NCI-H460 (cell line): Measurements from ENCODE around the gene FBXW12. TPM values are rescaled to one million over a fixed set of nuclear protein-coding genes. Genes with fewer than 3 reads are reported as not detected.

Experiments used
- DNase-seq: peaks from one replicate; pipeline ENCODE4 v3.0.0-alpha.2; 2016; ENCODE audit warnings: low read depth; ENCODE audit errors: extremely low read depth
- total RNA-seq: library from RNA; depleted of rRNA; stranded (reverse); fragments of >200 nt; shearing (Covaris generic); gene quantifications from 2 replicates; pipeline ENCODE4 v1.2.3, GENCODE V29; 2014

The FBXW12 gene
- total RNA-seq, 1 experiment from 2014 or later, result not detected

DNA sequence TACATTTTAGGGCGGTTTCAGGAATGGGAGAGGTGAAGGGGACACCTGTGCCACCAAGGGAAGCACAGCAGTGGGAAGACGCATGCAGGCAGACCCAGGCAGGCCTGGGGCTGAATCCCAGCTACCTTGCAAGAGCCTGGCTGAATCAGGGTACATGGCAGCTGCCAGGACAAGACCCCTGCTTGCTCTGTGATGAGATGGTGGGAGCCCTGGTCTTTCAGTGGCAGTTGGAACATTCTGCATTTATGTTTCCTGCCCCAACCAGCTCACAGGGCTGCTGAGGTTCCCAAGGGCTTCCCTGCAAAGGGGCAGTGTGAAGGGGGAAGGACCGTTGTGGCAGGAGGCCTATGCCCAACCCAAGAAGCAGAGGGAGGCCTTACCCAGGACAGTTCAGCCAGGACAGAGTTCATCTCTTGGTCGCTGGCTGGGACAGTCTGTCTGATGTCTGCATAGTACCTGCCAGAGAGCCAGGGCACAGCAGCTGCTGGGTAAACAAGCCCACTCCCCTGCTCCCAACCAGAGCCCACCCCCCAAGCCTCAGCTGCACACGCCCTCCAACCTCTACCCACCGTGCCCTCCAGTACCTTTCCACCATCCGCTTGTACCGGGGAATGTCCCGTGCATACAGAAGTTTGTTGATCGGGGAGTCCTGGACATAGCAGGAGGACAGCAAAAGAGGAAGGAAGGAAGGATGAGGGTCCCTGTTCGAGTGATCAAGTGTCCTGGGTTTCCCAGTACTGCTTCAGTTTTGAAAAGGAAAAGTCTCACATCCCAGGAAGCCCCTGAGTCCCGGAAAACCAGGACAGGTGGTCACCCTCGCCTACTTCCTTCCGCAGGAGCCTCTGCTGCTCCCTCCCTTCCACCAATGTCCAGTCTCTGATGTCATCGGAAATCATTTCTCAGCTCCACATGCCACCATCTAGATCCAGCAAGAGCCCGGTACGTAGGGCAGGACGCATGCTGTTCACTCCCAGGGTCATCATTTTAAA, 34.7 kb downstream of the FBXW12 start:
- no peak for DNase-seq

- DNase-seq, result no peak
These were observed 35.6 kb downstream of the FBXW12 start for GRCh38 chr3:48407542-48408099.

- DNase-seq, result no peak
These were observed 36.8 kb downstream of the FBXW12 start for GRCh38 chr3:48408823-48409281.

DNA sequence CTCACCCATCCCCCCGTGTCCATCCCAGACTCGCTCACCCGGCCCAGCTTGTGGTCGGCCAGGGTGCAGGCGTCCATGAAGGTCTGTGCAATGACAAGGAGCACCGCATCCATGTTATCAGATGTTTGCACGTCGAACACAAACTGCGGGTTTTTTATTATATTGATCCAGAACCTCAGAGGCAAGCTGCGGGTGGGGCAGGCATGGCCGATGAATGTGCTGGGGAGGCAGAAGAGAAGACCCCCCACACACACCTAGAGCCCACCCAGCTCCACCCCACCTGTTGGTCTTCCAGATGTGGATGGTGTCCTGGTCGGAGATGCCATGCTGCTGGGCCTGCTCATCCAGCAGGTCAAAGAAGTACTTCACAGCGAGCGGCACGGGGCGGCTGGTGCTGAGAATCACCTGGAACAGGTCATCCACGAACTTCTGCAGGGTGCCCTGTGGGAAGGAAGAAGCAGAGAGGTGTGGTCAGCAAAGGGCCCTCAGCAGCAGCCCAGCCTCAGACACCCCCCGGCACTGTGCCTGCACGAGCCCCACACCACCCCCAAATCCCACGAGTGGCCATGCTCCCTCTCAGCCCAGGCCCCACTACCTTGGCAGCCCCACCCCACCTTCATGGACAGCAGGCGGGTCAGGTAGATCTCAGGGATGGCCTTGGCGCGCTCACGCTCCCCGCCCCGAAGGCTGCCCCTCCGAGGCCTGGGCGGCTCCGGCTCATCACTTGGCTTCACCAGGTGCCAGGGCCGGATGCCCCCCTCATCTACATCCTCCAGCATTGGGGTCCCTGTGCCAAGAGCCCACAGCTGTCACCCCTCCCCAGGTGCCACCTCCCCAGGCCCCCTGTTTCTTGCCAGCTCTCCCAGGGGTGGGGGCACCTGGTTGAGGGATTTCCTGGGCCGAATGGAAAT, 37.5 kb downstream of the FBXW12 start:
- no peak for DNase-seq

DNA sequence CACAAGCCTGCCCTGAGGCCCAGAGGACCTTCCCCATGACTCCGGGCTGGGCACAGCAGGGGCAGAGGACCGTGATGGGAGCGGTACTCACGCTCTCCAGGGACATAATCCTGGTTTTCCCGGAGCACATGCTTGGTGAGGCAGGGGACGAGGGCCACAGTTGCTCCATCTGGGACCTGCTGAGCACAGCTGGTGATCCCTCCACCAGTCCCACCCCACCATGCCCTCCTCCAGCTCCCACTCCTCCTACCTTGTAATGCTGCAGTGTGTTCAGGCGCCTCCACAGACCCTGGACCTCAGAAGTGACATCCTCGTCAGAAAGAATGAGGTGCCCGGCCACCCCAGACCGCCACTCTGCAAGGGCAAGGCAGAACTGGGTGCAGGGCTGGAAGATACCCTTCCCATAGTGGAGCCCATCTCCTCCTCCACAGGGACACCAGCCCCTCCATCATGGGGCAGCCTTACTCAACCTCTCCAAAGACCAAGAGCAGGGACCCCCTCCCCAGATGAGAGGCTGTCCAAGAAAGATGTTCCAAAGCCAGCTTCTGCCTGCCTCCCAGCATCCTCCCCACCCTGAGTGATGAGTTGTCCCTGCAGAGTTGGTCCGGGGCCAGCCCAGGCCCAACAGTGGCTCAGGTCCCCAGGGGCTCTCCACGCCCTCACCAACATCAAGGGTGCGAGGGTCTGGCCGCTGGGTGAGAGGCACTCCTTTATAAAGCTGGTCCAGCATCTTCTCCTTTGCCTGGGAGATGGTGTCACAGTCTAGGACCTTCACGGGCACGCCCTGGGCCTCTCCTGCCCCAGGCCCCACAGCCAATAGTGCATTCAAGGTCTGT, 38.4 kb downstream of the FBXW12 start:
- DNase-seq, result no peak

- DNase-seq, result no peak
These were observed 39.1 kb downstream of the FBXW12 start for GRCh38 chr3:48411041-48411588.

DNA sequence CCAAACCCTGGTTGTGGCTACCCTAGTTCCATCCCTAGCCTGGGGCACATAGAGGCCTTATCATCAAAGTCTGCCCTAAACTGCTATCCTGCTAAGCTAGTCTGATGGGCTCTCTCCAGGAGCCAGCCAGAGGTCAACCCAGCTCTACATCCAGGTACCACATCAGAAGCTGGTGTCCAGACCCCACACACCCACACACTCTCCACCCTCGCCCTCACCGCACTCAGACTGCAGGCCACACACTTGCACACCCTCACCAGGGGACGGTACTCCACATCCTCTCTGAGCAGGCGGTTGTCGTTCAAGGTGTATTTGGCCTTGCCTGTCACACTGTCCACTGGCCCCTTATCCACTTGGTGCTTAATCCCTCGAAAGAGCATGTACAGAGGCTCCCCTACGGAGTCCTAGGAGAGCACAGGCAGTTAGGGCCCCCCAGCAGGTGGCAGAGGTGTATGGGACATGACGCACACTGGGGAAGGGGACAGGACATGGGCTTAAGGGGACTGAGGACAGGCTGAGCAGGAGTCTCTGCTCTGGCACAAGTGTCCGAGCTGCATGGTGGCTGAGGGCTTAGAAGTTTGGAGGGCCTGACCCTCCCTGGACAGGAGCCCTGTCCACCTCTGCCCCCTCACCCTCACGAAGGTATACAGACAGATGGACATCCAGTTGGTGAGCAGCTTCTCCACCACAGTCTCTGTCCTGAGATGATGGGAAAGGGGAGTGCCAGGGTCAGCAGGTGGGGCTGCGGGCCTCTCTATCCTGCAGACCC, 39.8 kb downstream of the FBXW12 start:
- DNase-seq, result no peak

GRCh38 chr3:48412375-48413001, 40.5 kb downstream of the FBXW12 start:
- DNase-seq, result no peak

DNA sequence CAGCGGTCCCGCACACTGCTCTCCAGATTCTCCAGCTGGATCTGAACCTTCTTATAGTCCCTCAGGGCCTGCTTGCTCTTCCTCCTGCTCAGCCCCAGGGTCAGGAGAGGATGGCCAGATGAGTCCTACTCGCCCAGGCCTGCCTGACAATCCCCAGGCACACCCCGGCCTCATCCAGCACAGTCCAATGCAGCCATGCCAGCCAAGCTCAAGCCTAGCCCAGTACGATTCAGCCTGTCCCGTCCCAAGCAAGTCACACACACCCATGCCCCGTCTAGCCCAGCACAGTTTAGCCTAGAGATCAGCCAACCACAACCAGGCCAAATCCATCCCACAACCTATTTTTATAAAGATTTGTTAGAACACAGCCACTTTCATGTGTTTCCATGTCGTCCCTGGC, 41.1 kb downstream of the FBXW12 start:
- DNase-seq, result no peak

GRCh38 chr3:48413611-48414010, 41.6 kb downstream of the FBXW12 start:
- DNase-seq, result no peak

GRCh38 chr3:48414376-48415250, 42.6 kb downstream of the FBXW12 start:
- DNase-seq, result no peak

DNA sequence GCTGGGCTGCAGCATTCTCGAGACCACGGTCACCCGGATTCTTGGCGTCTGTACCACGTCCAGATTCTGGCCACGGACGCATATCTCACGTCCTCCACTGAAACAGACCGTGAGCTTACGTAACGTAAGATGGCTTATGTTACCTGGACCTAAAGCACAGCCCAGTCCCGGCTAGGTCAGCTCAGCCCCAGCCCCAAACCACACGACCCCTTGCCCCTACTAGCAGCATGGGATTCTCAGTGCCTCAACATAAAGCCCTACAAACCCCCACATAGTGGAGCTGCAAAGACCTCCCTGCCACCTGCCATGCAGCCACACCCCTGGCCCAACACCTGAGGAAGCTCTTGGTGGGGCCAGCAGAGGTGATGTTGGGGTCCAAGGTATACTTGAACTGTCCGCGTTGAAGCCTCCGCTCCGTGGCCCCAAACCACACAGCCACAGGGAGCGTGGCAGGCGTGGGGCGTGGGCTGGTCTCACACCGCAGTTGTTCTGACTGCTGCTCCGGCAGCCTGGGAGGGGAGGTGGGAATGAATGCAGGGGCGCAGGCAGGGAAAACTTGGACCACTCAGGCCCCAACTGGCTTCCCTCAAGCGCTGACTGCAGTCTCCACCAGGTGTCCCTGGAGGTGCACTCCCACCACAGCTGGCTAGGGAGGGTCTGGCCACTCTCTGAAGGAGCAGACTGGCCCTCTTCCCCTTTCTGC, 43.4 kb downstream of the FBXW12 start:
- DNase-seq, result no peak

- no peak for DNase-seq
These were observed 44.1 kb downstream of the FBXW12 start for GRCh38 chr3:48416091-48416505.

DNA sequence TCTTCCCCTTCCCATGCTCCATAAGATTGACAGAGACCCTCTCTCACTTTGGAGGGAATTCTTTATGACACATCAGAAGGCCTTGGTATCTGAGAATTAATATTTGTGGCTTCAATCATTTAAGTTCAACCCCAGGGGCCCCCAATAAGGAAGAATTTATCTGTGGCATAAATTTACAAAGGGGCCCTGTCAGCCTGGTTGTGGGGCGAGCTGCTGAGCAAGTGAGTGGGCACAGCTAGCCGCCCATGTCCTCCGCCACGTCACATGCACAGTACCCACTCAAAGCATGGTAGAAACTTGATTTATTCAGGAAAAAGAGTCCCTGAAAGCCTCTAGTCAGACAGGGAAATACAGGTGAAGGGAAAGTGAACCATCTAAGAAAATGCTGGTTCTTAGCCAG, 44.5 kb downstream of the FBXW12 start:
- no peak for DNase-seq

GRCh38 chr3:48417529-48418108, 45.6 kb downstream of the FBXW12 start:
- no peak for DNase-seq

DNA sequence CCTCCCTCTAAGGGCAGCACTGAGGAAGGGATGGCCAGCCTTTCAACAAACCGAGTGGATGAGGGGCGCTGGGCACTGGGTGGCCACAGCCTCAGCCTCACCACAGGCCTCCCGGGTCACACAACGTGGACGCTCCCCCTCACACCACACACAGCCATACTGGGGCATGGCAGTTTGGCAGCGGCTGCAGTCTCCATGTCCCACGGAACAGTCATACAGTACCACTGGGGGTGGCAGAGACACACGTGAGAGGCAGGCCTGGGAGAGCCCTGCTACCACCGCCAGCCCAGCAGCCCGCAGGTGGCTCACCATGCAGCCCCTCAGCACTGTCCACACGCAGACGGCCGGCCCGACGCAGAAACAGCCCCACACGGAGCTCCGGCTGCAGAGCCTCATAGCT, 46.1 kb downstream of the FBXW12 start:
- no peak for DNase-seq

- DNase-seq, result no peak
These were observed 46.6 kb downstream of the FBXW12 start for GRCh38 chr3:48418651-48419050.
